Heart left ventricle (tissue), 16 donors: Measurements from ENCODE around the gene MOB1A. TPM values are rescaled to one million over a fixed set of nuclear protein-coding genes. Genes with fewer than 3 reads are reported as not detected.

Experiments used
- ATAC-seq, 4 donors: fragments of 200-7000 bp; cut with Tn5 transposase; one replicate each; pipeline ENCODE4 v1.9.1; 2020 to 2022; ENCODE audit warnings: moderate library complexity in 4 of 4, mild to moderate bottlenecking in 3 of 4, moderate number of reproducible peaks in 1 of 4
- DNase-seq, 5 donors: peaks; one replicate each; pipeline ENCODE4 v3.0.0-alpha.2; 2020
- H3K27ac ChIP-seq, 12 donors: fragments of 200-600 bp; sonication (generic) in 4 of 12; one replicate each; pipeline versions ENCODE4 v1.5.0 to v1.8.0; 2016 to 2022; ENCODE audit warnings: mild to moderate bottlenecking in 2 of 12
- H3K27me3 ChIP-seq, 9 donors: fragments of 200-600 bp; sonication (generic) in 2 of 9; one replicate each; pipeline versions ENCODE4 v1.5.1 to v1.8.0; 2016 to 2022; ENCODE audit warnings: mild to moderate bottlenecking in 3 of 9
- H3K36me3 ChIP-seq, 9 donors: fragments of 200-600 bp; sonication (generic) in 2 of 9; one replicate each; pipeline versions ENCODE4 v1.5.0 to v1.8.0; 2018 to 2022; ENCODE audit warnings: mild to moderate bottlenecking in 2 of 9
- H3K4me1 ChIP-seq, 12 donors: fragments of 200-600 bp; sonication (generic) in 4 of 12; one replicate each; pipeline versions ENCODE4 v1.5.0 to v1.8.0; 2016 to 2022; ENCODE audit warnings: mild to moderate bottlenecking in 3 of 12
- H3K4me3 ChIP-seq, 12 donors: fragments of 200-600 bp; sonication (generic) in 4 of 12; one replicate each; pipeline versions ENCODE4 v1.5.0 to v1.8.0; 2017 to 2022; ENCODE audit warnings: mild to moderate bottlenecking in 9 of 12, moderate library complexity in 4 of 12
- H3K9me3 ChIP-seq, 12 donors: fragments of 200-600 bp; sonication (generic) in 4 of 12; one replicate each; pipeline versions ENCODE4 v1.5.0 to v1.8.0; 2016 to 2022; ENCODE audit warnings: mild to moderate bottlenecking in 1 of 12
- POLR2A ChIP-seq, 2 donors: fragments of 450-650 bp; IDR thresholded peaks; one replicate each; pipeline ENCODE4 v1.6.1; 2017; ENCODE audit warnings: antibody characterized with exemption in 2 of 2, mild to moderate bottlenecking in 2 of 2, moderate library complexity in 2 of 2
- WGBS, 4 donors: extraction: QIAGEN DNeasy Blood & Tissue Kit in 2 of 4; methylation state at CpG; one replicate each; pipeline versions ENCODE4 v1.1.5 to v1.1.7; 2013 to 2018; 5-methylcytosine and 5-hydroxymethylcytosine counted together
- intact Hi-C, 10 donors: fragments of 100-400 bp; cut with DNase I; formaldehyde crosslinking; loops; one replicate each; pipeline versions ENCODE4 v1.11.1 to v1.14.2; 2022
- polyA plus RNA-seq, 2 donors: library from polyadenylated mRNA; stranded (reverse); fragments of 200-250 nt; gene quantifications; one replicate each; pipeline ENCODE4 v1.2.3, GENCODE V29; 2013
- total RNA-seq, 9 donors: library from RNA; depleted of rRNA in 2 of 9; stranded (reverse); fragments of >200 nt in 2 of 9; fragmentation: NEBNext Ultra II Directional in 3 of 9; extraction: Animal tissue kit (Norgen Biotek cat#: 25700) in 3 of 9; gene quantifications; one replicate each; pipeline versions ENCODE4 v1.1.0 to v1.2.4, GENCODE V29; 2016 to 2023
- TF ChIP-seq, protein P1 (sequence below), 12 donors: fragments of 200-600 bp; sonication (generic) in 4 of 12; IDR thresholded peaks; one replicate each; pipeline versions ENCODE4 v1.5.0 to v1.8.0; 2018 to 2022; ENCODE audit warnings: antibody characterized with exemption in 12 of 12, mild to moderate bottlenecking in 5 of 12
- donor health status: ischemic (EF 13 %, LVEDD 7.1; RV severe dilation, severe dysfunction).
- donor health status: healthy with polysubstance abuse.
- donor health status: DM: no; HTN: yes; CAD: no.
- donor health status: DM: no; HTN: no; CAD: no.
- donor health status: ischemic (EF 25% LVEDD 6.9; RV normal size, moderate dysfunction).
- donor health status: ischemic (EF 25% LVEDD 5.7; RV mildly dilated, moderate dysfunction).
- donor health status: healthy.
- donor health status: DM: yes; HTN: yes; CAD: no.
- donor health status: ischemic (EF 35%, LVEDD 5.7; RV mildly dilated, moderate dysfunction).
- donor health status: nonischemic (EF 11% LVEDD 7.7; RV severe dilation, severe dysfunction).
- donor health status: DM: yes; HTN: yes; CAD: no.
- donor health status: PGD.
- donor health status: ischemic (EF 29% LVEDD 5.4; RV normal size, mild dysfunction).
- donor health status: nonischemic (EF 23%, LVEDD 6.1; RV moderate dilation, normal function).

The MOB1A gene
- total and polyA plus RNA-seq, 11 donors = 15.0 to 104 (median 53.5) TPM

DNA sequence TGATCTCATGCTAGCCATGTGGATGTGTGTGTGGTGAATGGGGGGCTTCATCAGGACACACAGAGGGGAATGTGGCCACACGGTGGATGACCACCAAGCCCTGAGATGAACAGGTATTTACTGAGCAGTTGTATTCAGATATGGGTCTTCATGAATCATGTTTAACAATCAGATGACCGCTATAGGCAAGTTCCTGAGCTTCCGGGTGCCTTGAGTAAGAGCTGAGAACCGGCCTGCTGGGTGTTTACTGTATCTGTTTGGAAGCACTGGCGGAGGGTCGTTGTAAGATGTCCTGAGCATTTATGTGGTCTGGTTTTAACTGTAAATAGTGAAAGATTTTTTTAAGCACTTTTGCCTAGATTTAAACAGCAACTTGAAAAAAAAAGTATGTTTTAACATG lies 74.9 kb downstream of the MOB1A start:
- H3K27me3 ChIP-seq = no peaks in the 10 kb centered on the region
- H3K9me3 ChIP-seq = no peaks in the 10 kb centered on the region
- H3K4me3 ChIP-seq = no peak overlapping the region
- intact Hi-C loops = loop anchor here in 1 of 10 donors (10.0 kb wide), 1 partner anchor 279 kb away; the partner anchor contains the start of gene STAMBP
- WGBS, 4 donors = 89 to 91% (median 90%) methylated on average over 6 of the region's 6 CpGs
- H3K4me1 ChIP-seq = no peaks in the 10 kb centered on the region
- DNase-seq (no peak), ATAC-seq (no peak)
- H3K36me3 ChIP-seq = peaks cover 0 to 62% (median 34%) of the 10 kb centered on the region in 9 donors
- no peak for TF ChIP-seq POLR2A (IDR thresholded peaks at IDR 0.05)
- TF ChIP-seq, protein P1, sequence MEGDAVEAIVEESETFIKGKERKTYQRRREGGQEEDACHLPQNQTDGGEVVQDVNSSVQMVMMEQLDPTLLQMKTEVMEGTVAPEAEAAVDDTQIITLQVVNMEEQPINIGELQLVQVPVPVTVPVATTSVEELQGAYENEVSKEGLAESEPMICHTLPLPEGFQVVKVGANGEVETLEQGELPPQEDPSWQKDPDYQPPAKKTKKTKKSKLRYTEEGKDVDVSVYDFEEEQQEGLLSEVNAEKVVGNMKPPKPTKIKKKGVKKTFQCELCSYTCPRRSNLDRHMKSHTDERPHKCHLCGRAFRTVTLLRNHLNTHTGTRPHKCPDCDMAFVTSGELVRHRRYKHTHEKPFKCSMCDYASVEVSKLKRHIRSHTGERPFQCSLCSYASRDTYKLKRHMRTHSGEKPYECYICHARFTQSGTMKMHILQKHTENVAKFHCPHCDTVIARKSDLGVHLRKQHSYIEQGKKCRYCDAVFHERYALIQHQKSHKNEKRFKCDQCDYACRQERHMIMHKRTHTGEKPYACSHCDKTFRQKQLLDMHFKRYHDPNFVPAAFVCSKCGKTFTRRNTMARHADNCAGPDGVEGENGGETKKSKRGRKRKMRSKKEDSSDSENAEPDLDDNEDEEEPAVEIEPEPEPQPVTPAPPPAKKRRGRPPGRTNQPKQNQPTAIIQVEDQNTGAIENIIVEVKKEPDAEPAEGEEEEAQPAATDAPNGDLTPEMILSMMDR (IDR thresholded peaks at IDR 0.05) = no peak
- no peak overlapping the region for H3K27ac ChIP-seq

Other genes starting within 250 kb of the MOB1A start
- gene TET3, start 194.0 kb downstream of the MOB1A start, total RNA-seq = 10 to 100 TPM in 1 of 9 donors, 1 to 10 TPM in 8; 1.8 to 12.6 (median 2.5) TPM
- gene TET3, start 194.0 kb downstream of the MOB1A start, polyA plus RNA-seq = 1 to 10 TPM; 1.2 to 4.2 TPM
- 100 to 1,000 TPM in 1 of 9 donors, 10 to 100 TPM in 8; 52.2 to 165 (median 65.3) TPM for gene BOLA3, start 31.0 kb downstream of the MOB1A start, total RNA-seq
- gene BOLA3, start 31.0 kb downstream of the MOB1A start, polyA plus RNA-seq = 100 to 1,000 TPM in 1 of 2 donors, 10 to 100 TPM in 1; 56.0 to 242 TPM
- gene MTHFD2, start 19.7 kb upstream of the MOB1A start, total RNA-seq = 10 to 100 TPM; 13.0 to 40.5 (median 17.5) TPM
- 10 to 100 TPM; 12.9 to 27.6 TPM for gene MTHFD2, start 19.7 kb upstream of the MOB1A start, polyA plus RNA-seq
- 1 to 10 TPM in 7 of 9 donors, under 1 TPM in 2; 0.36 to 4.1 (median 1.6) TPM for gene SLC4A5, start 164.5 kb upstream of the MOB1A start, total RNA-seq
- gene SLC4A5, start 164.5 kb upstream of the MOB1A start, polyA plus RNA-seq = 1 to 10 TPM in 1 of 2 donors, under 1 TPM in 1; 0.72 to 1.2 TPM
- gene DCTN1, start 201.4 kb upstream of the MOB1A start, total RNA-seq = 100 to 1,000 TPM; 129 to 376 (median 211) TPM
- 100 to 1,000 TPM; 149 to 171 TPM for gene DCTN1, start 201.4 kb upstream of the MOB1A start, polyA plus RNA-seq
- gene C2orf81, start 242.7 kb upstream of the MOB1A start, total RNA-seq = 1 to 10 TPM in 3 of 9 donors, under 1 TPM in 6; 0.48 to 2.3 (median 0.85) TPM
- gene C2orf81, start 242.7 kb upstream of the MOB1A start, polyA plus RNA-seq = 1 to 10 TPM in 1 of 2 donors, under 1 TPM in 1; 0.91 to 1.1 TPM
- gene WDR54, start 242.9 kb upstream of the MOB1A start, total RNA-seq = 1 to 10 TPM; 1.5 to 5.1 (median 3.0) TPM
- gene WDR54, start 242.9 kb upstream of the MOB1A start, polyA plus RNA-seq = 1 to 10 TPM; 1.4 to 6.5 TPM